Small intestine (tissue), 7 donors: ENCODE measurements around the gene RAD51B. TPM values are rescaled to one million over a fixed set of nuclear protein-coding genes. Genes with fewer than 3 reads are reported as not detected.

ENCODE experiments used
- DNase-seq, 2 donors: peaks; one replicate each; pipeline versions ENCODE4 v3.0.0 to v3.0.0-alpha.2; 2013
- FAIRE-seq: peaks from 2 replicates; lab custom pipeline; 2012; peaks lifted over from hg19 to GRCh38; lab: Jason Lieb, UNC
- H3K27ac ChIP-seq, 3 donors: one replicate each; pipeline ENCODE4 v1.5.1; 2013; ENCODE audit warnings: low read length in 2 of 3, mild to moderate bottlenecking in 2 of 3, control low read depth in 1 of 3, inconsistent platforms in 1 of 3, low read depth in 1 of 3, moderate library complexity in 1 of 3
- H3K27me3 ChIP-seq, 3 donors: one replicate each; pipeline ENCODE4 v1.6.1; 2013; ENCODE audit warnings: low read length in 3 of 3, inconsistent platforms in 1 of 3; ENCODE audit not compliant: control insufficient read depth in 3 of 3, insufficient read depth in 3 of 3
- H3K36me3 ChIP-seq, 3 donors: one replicate each; pipeline ENCODE4 v1.6.1; 2013; ENCODE audit warnings: low read length in 3 of 3, inconsistent platforms in 1 of 3, low read depth in 1 of 3, mild to moderate bottlenecking in 1 of 3, moderate library complexity in 1 of 3; ENCODE audit not compliant: control insufficient read depth in 3 of 3, insufficient read depth in 2 of 3
- H3K4me1 ChIP-seq, 3 donors: one replicate each; pipeline ENCODE4 v1.6.1; 2013; ENCODE audit warnings: low read length in 2 of 3, inconsistent platforms in 1 of 3, low read depth in 1 of 3, mild to moderate bottlenecking in 1 of 3, moderate library complexity in 1 of 3; ENCODE audit not compliant: control insufficient read depth in 3 of 3, insufficient read depth in 2 of 3
- H3K4me3 ChIP-seq, 3 donors: one replicate each; pipeline ENCODE4 v1.5.1; 2013; ENCODE audit warnings: low read length in 3 of 3, control low read depth in 1 of 3, inconsistent platforms in 1 of 3, low read depth in 1 of 3, mild to moderate bottlenecking in 1 of 3, moderate library complexity in 1 of 3
- H3K9me3 ChIP-seq, 2 donors: one replicate each; pipeline ENCODE4 v1.6.1; 2013; ENCODE audit warnings: low read depth in 1 of 2, low read length in 1 of 2; ENCODE audit not compliant: control insufficient read depth in 2 of 2, insufficient read depth in 1 of 2
- WGBS, 3 donors: extraction: QIAGEN DNeasy Blood & Tissue Kit; methylation state at CpG; one replicate each; pipeline ENCODE4 v1.1.7; 2013; 5-methylcytosine and 5-hydroxymethylcytosine counted together
- polyA plus RNA-seq, 4 donors: library from polyadenylated mRNA; stranded (reverse) in 3 of 4; unstranded in 1 of 4; fragments of 200-250 nt in 3 of 4; fragments of 120-200 nt in 1 of 4; gene quantifications; one replicate each; pipeline versions ENCODE4 v1.2.1 to v1.2.3, GENCODE V29; 2013
- donor health status: healthy with polysubstance abuse.
- donor health status: control.
- donor health status: control.
- donor health status: Bipolar disorder and iron deficiency.
- donor health status: healthy.

Gene RAD51B
- polyA plus RNA-seq, 4 donors, result 1.1 to 9.0 (median 4.1) TPM

DNA sequence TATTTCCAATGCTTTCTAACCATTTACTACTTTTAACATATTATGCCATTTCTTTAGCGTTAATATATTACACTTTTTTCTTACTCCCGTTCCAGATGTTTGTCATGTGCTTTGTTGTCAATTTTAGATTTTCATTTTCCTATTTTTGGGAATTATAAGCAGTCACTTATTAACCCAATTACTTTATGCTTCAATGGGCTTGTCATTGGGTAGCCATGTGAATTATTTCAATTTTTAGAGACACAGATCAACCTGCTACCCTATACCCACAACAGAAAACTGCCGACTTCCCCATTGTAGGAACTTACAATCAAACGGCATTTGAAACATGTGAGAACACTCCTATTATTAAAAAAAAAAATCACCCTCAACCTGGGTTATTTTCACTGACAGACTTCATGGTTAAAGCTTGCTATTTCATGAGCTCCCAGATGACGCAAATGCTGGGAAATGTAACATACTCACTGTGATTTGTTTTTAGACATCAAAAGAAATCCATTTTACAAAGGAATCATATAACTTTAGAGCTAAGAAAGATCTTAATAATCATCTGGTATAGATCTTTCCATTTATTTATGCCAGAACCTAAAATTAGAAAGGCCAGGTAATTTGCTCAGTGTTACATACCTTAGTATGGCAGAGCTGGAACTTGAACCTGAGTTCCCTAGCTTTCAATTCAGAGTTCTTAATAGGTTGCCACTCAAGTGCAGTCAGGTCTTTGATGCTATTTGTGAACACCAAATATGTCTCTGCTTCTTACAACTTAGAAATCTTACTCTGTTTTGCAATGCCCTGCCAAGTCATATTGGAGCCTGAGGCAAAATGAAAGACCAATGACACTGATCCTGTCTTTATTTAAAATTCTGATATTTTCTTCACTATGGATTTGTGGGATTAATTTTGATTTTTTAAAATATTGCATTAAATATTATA, 340.4 kb downstream of the RAD51B start:
- Histone ChIP-seq H3K4me1 (peaks cover 0 to 23% (median 3%) of the 10 kb centered on the region in 3 donors), H3K27ac (no peak overlapping the region), H3K36me3 (no peaks in the 10 kb centered on the region), H3K4me3 (no peak overlapping the region), H3K27me3 (no peaks in the 10 kb centered on the region), H3K9me3 (no peaks in the 10 kb centered on the region)
- no peak for DNase-seq
- no peak for FAIRE-seq
- WGBS, 3 donors, result 96 to 98% (median 97%) methylated on average over 5 of the region's 5 CpGs

DNA sequence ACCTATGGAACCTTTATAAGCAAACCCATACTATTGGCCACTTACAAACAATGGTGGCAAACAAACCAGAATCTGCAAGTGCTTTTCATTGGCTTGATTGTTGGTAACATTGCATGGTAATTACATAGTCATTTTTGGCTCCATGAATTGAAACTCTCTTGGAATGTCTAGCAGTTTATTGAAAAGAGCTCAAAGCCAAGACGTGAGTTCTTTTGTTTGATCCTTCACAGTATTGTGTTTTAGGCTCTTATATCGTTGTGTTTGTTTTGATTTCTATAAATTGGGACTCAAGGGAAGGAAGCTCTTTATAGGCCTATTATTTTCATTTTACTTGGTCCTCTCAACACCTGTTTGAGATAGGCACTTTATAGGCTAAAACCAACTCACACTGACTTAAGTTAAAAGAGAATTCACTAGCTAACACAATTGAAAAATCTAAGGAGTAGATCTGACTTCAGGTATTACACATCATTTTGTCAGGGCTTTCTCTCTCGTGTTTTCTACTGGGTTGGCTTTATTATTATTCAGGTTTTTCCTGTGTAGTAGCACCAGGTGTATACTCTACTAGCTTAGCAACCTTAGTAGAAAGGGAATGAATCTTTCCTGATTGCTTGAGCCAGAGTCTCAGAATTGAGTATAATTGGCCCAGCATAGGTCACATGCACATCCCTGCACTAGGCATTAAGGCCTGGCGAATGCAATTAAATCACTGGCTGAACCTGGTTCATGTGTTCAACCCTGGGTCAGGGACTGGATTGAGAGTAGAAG, 341.4 kb downstream of the RAD51B start:
- WGBS, 3 donors, result 76 to 92% (median 90%) methylated on average over 4 of the region's 4 CpGs
- Histone ChIP-seq H3K27me3 (no peaks in the 10 kb centered on the region), H3K27ac (no peak overlapping the region), H3K4me1 (peaks cover 0 to 33% (median 3%) of the 10 kb centered on the region in 3 donors), H3K4me3 (no peak overlapping the region), H3K9me3 (no peaks in the 10 kb centered on the region), H3K36me3 (no peaks in the 10 kb centered on the region)
- DNase-seq (no peak), FAIRE-seq (no peak)

DNA sequence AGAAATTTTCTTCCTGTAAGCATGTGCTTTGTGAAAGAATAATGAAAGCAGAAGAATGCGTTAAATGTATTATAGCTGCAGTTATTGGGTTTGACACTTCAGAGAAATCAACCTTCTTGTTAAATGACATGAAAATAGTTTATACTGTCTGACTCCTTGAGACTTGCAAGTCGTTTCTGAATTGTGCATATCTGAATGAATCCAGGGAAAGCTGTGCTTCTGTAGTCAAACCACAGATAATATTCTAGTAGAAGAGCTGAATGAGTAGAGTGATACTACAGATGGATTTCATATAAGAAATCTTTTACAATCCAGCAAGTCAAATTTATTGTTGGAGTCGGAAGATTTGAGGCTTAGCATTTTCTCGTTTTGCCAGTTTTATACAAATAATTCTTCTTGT, 343.3 kb downstream of the RAD51B start:
- H3K4me3 ChIP-seq, result no peak overlapping the region
- H3K4me1 ChIP-seq, result peaks cover 0 to 46% (median 5%) of the 10 kb centered on the region in 3 donors
- no peaks in the 10 kb centered on the region for H3K36me3 ChIP-seq
- H3K27ac ChIP-seq, result peak overlapping the region in 1 of 3 donors; percentile 78
- FAIRE-seq (no peak), DNase-seq (no peak)
- no peaks in the 10 kb centered on the region for H3K27me3 ChIP-seq
- 72 to 83% (median 79%) methylated on average over 4 of the region's 4 CpGs for WGBS, 3 donors
- no peaks in the 10 kb centered on the region for H3K9me3 ChIP-seq

DNA sequence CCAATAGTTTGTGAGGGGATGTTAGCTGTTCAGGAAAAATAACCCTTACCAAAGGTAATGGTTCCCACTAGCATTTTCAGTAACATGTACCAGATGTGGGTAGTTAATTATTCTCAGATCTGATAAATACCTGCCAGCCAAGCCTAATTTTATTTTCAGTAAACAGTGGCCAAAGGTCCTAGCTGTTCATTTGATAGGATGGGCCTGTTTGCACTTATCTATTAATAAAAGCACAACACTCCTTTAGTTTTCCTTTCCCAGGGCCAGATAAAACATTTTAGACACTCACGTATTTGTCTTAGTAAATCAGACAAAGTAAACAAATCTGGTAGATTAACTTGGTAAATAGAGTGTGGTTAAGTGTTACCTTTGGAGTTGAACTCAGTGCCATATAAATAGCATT, 345.1 kb downstream of the RAD51B start:
- DNase-seq (peak; percentile 75 to 95), FAIRE-seq (peak; percentile 97)
- H3K9me3 ChIP-seq, result no peaks in the 10 kb centered on the region
- no peaks in the 10 kb centered on the region for H3K27me3 ChIP-seq
- no peaks in the 10 kb centered on the region for H3K36me3 ChIP-seq
- peak overlapping the region in 2 of 3 donors; percentile 60 to 78 for H3K27ac ChIP-seq
- H3K4me1 ChIP-seq, result peaks cover 0 to 54% (median 5%) of the 10 kb centered on the region in 3 donors
- no peak overlapping the region for H3K4me3 ChIP-seq
- 18 to 42% (median 23%) methylated on average over 1 of the region's 1 CpG for WGBS, 3 donors

DNA sequence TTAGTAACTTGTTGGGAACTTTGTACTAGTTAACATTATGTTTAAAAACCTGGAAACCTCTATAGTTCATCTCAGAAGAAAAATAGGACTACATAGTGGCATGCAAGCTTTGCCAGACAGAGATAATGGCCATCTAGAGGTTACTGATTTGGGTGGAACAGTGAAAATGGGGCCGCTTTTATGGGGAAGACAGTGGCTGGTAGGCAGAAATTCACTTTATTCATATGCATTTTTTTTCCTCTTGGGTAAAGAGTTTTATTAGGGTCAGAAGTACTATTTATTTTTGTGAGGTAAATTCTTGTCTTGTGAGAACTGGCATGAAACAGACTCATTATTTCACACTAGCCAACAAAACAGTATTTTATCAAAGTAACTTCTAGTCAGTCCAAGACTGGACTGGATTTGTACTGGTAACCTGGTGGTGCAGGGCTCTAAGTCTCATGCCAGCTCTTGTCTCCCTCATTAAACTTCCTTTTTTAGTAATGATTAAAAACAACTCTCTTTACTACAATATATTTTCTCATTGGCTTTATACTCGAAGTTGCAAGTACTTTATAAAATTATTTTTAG, 345.8 kb downstream of the RAD51B start:
- Histone ChIP-seq H3K36me3 (no peaks in the 10 kb centered on the region), H3K4me3 (no peak overlapping the region), H3K9me3 (no peaks in the 10 kb centered on the region), H3K4me1 (peaks cover 0 to 54% (median 5%) of the 10 kb centered on the region in 3 donors), H3K27me3 (no peaks in the 10 kb centered on the region), H3K27ac (peak overlapping the region in 2 of 3 donors; percentile 55 to 78)
- DNase-seq (peak in 1 of 2 donors; percentile 56), FAIRE-seq (no peak)
- WGBS, 3 donors, result 10 to 47% (median 44%) methylated on average over 2 of the region's 2 CpGs

DNA sequence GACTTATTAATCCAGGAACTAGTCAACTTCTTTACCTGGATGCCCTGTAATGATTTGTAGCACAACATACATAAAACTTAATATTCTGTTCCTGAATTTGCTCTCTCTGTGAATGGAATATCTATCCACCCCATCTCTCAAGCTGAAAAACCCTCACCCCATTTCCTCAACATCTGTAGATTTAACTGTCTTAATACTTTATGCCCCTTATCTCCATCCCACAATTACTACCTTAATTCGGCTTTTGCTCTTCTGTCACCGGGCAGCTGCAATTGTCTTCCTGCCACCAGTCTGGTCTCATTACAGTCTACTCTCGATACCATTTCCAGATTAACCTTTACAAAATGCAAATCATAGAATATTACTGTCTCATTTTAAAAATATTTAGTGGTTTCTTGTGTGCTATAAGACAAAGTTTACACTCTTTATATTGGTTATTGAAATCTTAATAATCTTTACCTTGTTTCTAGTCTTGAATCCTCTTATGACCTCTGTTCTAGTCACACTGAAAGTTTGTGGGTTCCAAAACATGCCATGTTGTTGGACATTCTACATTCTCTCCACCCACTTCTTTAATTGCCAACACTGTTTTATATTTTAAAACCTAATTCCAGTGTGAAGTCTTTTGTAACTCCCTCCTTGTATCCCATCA, 347.3 kb downstream of the RAD51B start:
- DNase-seq, result no peak
- H3K27me3 ChIP-seq, result no peaks in the 10 kb centered on the region
- peak overlapping the region in 1 of 3 donors; percentile 2 for H3K4me3 ChIP-seq
- no peaks in the 10 kb centered on the region for H3K36me3 ChIP-seq
- no peaks in the 10 kb centered on the region for H3K9me3 ChIP-seq
- FAIRE-seq, result no peak
- H3K27ac ChIP-seq, result peak overlapping the region in 2 of 3 donors; percentile 24 to 78
- WGBS, 3 donors, result 27 to 50% (median 43%) methylated on average over 3 of the region's 3 CpGs
- H3K4me1 ChIP-seq, result peaks cover 0 to 66% (median 5%) of the 10 kb centered on the region in 3 donors

DNA sequence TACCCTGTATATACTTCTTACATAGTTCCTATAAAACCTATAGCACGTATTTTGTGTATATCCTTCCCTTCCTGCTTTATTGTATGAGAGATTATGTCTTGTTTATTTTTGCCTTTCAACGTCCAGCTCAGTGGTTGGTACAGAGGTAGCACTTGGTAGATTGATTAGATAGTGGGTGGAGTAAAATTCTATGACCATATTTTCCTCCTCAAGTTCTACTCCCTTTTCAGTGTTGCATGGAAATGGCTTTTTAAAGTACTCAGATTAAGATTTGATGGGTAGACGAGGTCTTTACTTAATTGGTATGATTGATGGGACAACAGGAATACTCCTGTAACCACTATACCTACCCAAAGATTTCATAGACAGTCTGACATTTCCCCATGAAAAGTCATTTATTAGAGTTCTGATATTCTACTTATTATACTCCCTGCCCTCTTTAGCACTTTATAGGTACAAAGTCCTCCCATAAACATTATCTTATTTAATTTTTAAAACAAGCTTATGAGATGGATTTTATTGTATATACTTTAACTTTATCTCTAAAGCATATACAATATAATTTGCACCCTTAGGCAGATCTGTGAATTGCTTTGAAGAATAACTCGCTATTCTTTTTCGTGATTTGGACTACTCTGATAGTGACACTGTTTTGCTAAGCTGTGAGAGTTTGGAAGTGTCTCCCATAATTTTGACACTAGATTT, 348.0 kb downstream of the RAD51B start:
- Histone ChIP-seq H3K27ac (peak overlapping the region in 1 of 3 donors; percentile 78), H3K27me3 (no peaks in the 10 kb centered on the region), H3K36me3 (no peaks in the 10 kb centered on the region), H3K4me3 (no peak overlapping the region), H3K4me1 (peaks cover 0 to 73% (median 5%) of the 10 kb centered on the region in 3 donors), H3K9me3 (no peaks in the 10 kb centered on the region)
- FAIRE-seq (peak; percentile 15), DNase-seq (peak; percentile 44 to 85)
- WGBS, 3 donors, result 15 to 60% (median 39%) methylated on average over 5 of the region's 5 CpGs
